T-helper 2 cell (primary cell): Measurements from ENCODE around the gene LINC00237.

Source experiments
- DNase-seq, 5 experiments: peaks; one replicate each; pipeline versions ENCODE4 v3.0.0 to v3.0.0-alpha.2; 2012 to 2022
- total RNA-seq, 2 donors: gene quantifications; one replicate each; lab custom pipeline; 2026; lab: John Stamatoyannopoulos, UW

The LINC00237 gene
- total RNA-seq, result 0 reads per million in 2 donors

GRCh38 chr20:21106171-21107017 lies at the start of gene LINC00237:
Gene LINC00237 (minus strand): TSS chr20:21106358.
- no peak for DNase-seq

GRCh38 chr20:21155268-21155667 lies 49.1 kb upstream of the LINC00237 start:
- no peak for DNase-seq

GRCh38 chr20:21154692-21155091 lies 48.5 kb upstream of the LINC00237 start:
- no peak for DNase-seq

- DNase-seq, result no peak
These were observed 45.6 kb upstream of the LINC00237 start for GRCh38 chr20:21151791-21152190.

GRCh38 chr20:21149344-21149743 lies 43.2 kb upstream of the LINC00237 start:
- no peak for DNase-seq

- DNase-seq, result peak in 1 of 5 experiments; percentile 24
These were observed 41.4 kb upstream of the LINC00237 start for GRCh38 chr20:21147593-21147992.

- no peak for DNase-seq
These were observed 40.1 kb upstream of the LINC00237 start for GRCh38 chr20:21146215-21146614.

- no peak for DNase-seq
These were observed 39.3 kb upstream of the LINC00237 start for GRCh38 chr20:21145424-21145823.

GRCh38 chr20:21143194-21143890 lies 37.2 kb upstream of the LINC00237 start:
- DNase-seq, result no peak

- DNase-seq, result no peak
These were observed 35.7 kb upstream of the LINC00237 start for GRCh38 chr20:21141825-21142224.

GRCh38 chr20:21139881-21140566 lies 33.9 kb upstream of the LINC00237 start:
- no peak for DNase-seq

GRCh38 chr20:21137078-21137477 lies 30.9 kb upstream of the LINC00237 start:
- DNase-seq, result no peak

GRCh38 chr20:21136015-21136732 lies 30.0 kb upstream of the LINC00237 start:
- DNase-seq, result no peak

GRCh38 chr20:21134883-21135493 lies 28.8 kb upstream of the LINC00237 start:
- no peak for DNase-seq

- no peak for DNase-seq
These were observed 27.9 kb upstream of the LINC00237 start for GRCh38 chr20:21133917-21134622.

GRCh38 chr20:21133404-21133803 lies 27.2 kb upstream of the LINC00237 start:
- no peak for DNase-seq

GRCh38 chr20:21129861-21130260 lies 23.7 kb upstream of the LINC00237 start:
- DNase-seq, result no peak

GRCh38 chr20:21127201-21127981 lies 21.2 kb upstream of the LINC00237 start:
- no peak for DNase-seq

GRCh38 chr20:21126581-21126870 lies 20.4 kb upstream of the LINC00237 start:
- no peak for DNase-seq

GRCh38 chr20:21125849-21126580 lies 19.9 kb upstream of the LINC00237 start, which contains the start of gene KIZ:
Gene KIZ (plus strand): TSS chr20:21126082. CDS start chr20:21126116, 34 bp downstream.
- DNase-seq, result peak; percentile 94 to 99 (median 95)
